Measurements from ENCODE around the gene CDK2AP2.

DNA sequence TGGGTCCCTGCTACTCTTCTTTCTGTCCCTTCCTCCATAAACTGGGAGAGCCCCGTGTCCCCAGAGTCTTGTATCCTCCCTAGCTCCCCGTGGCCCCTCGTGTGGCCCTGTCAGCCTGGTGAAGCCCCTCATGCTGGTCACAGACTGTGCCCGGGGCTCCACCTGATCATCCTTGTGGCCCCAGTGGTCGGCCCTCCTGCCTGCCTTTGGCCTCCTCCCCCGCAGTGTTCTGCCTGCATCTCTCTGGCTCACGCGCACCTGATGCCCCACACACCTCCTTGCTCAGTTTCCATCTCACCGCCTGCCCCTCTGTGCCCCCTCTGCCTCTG is 16.5 kb upstream of the CDK2AP2 start:
- TF ChIP-seq EP300 (IDR thresholded peaks at IDR 0.05) = no peak
- TF ChIP-seq CTCF (IDR thresholded peaks at IDR 0.05) = no peak
- no peak for TF ChIP-seq POLR2A (IDR thresholded peaks at IDR 0.05)
- TF ChIP-seq POLR2AphosphoS5 (IDR thresholded peaks at IDR 0.05) = no peak
